Measurements from ENCODE around the gene AKAP13. TPM values are rescaled to one million over a fixed set of nuclear protein-coding genes. Genes with fewer than 3 reads are reported as not detected.

AKAP13 gene
- total RNA-seq, 3 donors from 2014 or later: 198 to 331 (median 259) TPM

GRCh38 chr15:85762756-85763127 is 382.3 kb downstream of the AKAP13 start:
- Histone ChIP-seq H3K4me1 (peaks cover 0 to 3% of the 10 kb centered on the region in 2 donors), H3K36me3 (no peaks in the 10 kb centered on the region), H3K4me3 (no peak overlapping the region), H3K27ac (peak overlapping the region in 1 of 2 donors; percentile 76), H3K27me3 (no peaks in the 10 kb centered on the region), H3K9me3 (no peaks in the 10 kb centered on the region)
- intact Hi-C loops (cut with DNase I; ENCODE audit: low total_unique reads): no loop called here
- no peak for DNase-seq (ENCODE audit: low spot score in 2 of 2)
- TF ChIP-seq CTCF (IDR thresholded peaks at IDR 0.05) (no peak), POLR2AphosphoS5 (IDR thresholded peaks at IDR 0.05) (no peak), POLR2A (IDR thresholded peaks at IDR 0.05) (no peak)

DNA sequence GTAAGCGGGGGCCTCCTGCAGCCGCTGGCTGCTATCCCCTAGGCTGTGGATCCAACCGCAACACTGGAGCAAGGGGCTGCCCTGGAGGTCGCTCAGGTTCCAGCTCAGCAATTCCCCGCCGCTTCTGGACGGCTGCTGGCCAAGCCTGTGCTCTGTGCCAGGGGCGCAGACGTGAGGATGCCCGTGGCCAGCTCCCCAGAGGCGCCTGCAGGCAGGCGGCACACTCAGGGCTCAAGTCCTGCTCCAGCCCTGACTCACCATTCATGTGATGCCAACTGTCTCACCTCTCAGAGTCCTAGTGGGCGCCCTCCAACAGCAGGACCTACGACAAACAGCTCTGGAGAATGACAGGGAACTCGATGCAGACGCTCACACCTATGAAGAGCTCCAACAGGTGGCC is 382.8 kb downstream of the AKAP13 start:
- DNase-seq (ENCODE audit: low spot score in 2 of 2): no peak
- Histone ChIP-seq H3K4me3 (no peak overlapping the region), H3K36me3 (no peaks in the 10 kb centered on the region), H3K4me1 (peaks cover 0 to 3% of the 10 kb centered on the region in 2 donors), H3K27ac (peak overlapping the region in 1 of 2 donors; percentile 76), H3K9me3 (no peaks in the 10 kb centered on the region), H3K27me3 (no peaks in the 10 kb centered on the region)
- intact Hi-C loops (cut with DNase I; ENCODE audit: low total_unique reads): no loop called here
- TF ChIP-seq CTCF (IDR thresholded peaks at IDR 0.05): no peak
- TF ChIP-seq POLR2AphosphoS5 (IDR thresholded peaks at IDR 0.05): no peak
- TF ChIP-seq POLR2A (IDR thresholded peaks at IDR 0.05): no peak

DNA sequence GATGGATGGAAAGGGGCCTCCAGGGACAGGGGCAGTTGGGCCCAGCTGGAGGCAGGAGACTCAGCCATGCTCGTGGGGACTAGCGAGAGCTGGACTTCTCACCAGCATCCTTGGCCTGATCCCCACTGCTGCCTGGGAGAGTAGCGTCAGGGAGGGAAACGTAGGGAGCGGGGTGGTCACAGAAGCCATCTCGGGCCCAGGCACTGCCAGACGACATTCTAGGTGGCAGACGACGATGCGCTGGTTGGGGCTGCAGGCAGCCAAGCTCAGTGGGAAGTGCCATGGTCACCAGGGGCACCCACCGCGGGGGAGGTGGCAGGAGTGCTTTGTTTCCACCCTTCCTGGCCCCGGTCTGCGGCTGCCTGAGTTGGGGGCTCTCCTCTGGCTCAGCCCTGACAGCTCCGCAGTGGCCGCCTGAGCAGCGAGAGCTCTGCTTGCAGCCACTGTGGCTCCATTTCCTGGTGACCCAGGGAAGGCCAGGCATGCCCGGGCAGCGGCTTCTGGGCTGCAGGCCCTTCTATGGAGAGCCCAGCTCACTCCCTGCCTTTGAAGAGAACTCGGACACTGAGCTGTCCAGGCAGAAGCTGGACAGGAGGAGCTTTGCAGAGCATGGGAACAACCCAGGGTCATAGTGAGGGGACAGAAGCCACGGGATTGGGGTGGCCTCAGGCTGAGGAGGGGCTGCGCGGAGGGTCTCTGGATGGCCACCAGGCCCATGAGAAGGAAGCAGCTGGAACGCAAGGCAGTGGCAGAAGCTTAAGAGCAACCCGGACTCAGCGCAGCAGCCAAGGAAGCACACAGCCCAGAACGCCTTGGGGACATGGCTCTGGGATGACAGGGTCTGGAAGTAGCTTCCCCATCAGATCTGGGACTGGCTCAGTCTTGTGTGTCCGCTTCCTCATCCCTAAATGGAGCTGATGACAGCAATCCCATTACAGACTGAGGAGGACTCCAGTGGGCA is 383.6 kb downstream of the AKAP13 start:
- H3K36me3 ChIP-seq: no peaks in the 10 kb centered on the region
- intact Hi-C loops (cut with DNase I; ENCODE audit: low total_unique reads): no loop called here
- H3K27me3 ChIP-seq: no peaks in the 10 kb centered on the region
- DNase-seq (ENCODE audit: low spot score in 2 of 2): no peak
- TF ChIP-seq CTCF (IDR thresholded peaks at IDR 0.05): no peak
- no peak for TF ChIP-seq POLR2AphosphoS5 (IDR thresholded peaks at IDR 0.05)
- TF ChIP-seq POLR2A (IDR thresholded peaks at IDR 0.05): no peak
- H3K4me1 ChIP-seq: peaks cover 0 to 3% of the 10 kb centered on the region in 2 donors
- no peak overlapping the region for H3K4me3 ChIP-seq
- H3K27ac ChIP-seq: peak overlapping the region; percentile 33 to 76
- no peaks in the 10 kb centered on the region for H3K9me3 ChIP-seq

DNA sequence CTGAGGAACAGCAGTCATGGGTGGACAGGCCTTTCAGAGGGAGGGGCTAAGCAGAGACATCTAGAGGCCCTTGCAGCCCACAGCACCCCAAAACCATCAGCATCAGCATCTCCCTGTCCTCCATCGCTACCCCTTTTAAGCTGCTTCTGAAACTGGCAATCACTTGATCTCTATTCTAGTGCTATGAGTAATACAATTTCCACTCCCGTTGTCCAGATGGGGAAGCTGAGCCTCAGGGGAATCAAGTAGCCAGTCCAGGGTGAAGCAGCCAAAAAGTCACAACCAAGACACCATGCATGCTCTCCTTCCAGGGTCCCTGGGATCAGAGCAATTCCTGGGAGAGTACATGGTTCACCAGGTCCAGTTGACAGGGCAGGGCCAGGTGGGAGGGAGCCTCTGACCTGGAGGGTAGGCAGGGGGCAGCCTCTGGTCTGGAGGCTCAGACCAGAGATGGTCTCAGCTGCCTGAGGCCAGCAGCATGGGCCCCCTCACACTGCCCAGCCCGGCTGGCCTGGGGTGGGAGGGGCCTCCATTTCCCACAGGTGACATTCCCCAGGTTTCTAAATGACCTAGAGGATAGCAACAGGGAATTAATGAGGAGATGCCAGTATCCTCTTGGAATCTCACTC is 384.4 kb downstream of the AKAP13 start:
- no peaks in the 10 kb centered on the region for H3K9me3 ChIP-seq
- no peak overlapping the region for H3K4me3 ChIP-seq
- no peaks in the 10 kb centered on the region for H3K27me3 ChIP-seq
- intact Hi-C loops (cut with DNase I; ENCODE audit: low total_unique reads): no loop called here
- TF ChIP-seq POLR2A (IDR thresholded peaks at IDR 0.05) (no peak), CTCF (IDR thresholded peaks at IDR 0.05) (no peak), POLR2AphosphoS5 (IDR thresholded peaks at IDR 0.05) (no peak)
- DNase-seq (ENCODE audit: low spot score in 2 of 2): no peak
- peak overlapping the region in 1 of 2 donors; percentile 76 for H3K27ac ChIP-seq
- H3K4me1 ChIP-seq: peaks cover 0 to 3% of the 10 kb centered on the region in 2 donors
- H3K36me3 ChIP-seq: no peaks in the 10 kb centered on the region

Measured in breast epithelium (tissue), 4 donors.